H1 (cell line): ENCODE results near the gene TSEN54. TPM values are rescaled to one million over a fixed set of nuclear protein-coding genes. Genes with fewer than 3 reads are reported as not detected.
"Not testable (repeated sequence)": the region's sequence is repeated elsewhere in the genome, so short reads cannot be mapped to it uniquely, and the experiment has no call there.

Source experiments
- CTCF ChIA-PET: fragments of 300-600 bp; sonication (Branson Sonifier 250); formaldehyde crosslinking; loops from one replicate; lab custom pipeline; 2021; ENCODE audit not compliant: partially characterized antibody; lab: Charles Lee
- POLR2A ChIA-PET: fragments of 300-600 bp; sonication (Branson Sonifier 250); formaldehyde crosslinking; loops from one replicate; lab custom pipeline; 2021; ENCODE audit warnings: inconsistent platforms; ENCODE audit not compliant: partially characterized antibody; lab: Charles Lee
- DNase-seq, 2 experiments: peaks; one replicate each; pipeline versions ENCODE4 v3.0.0 to v3.0.0-alpha.2; 2010 to 2022; ENCODE audit warnings: low spot score in 2 of 2, low read depth in 1 of 2, mixed read lengths in 1 of 2
- FAIRE-seq: peaks from 2 replicates; lab custom pipeline; 2011; peaks lifted over from hg19 to GRCh38; lab: Jason Lieb, UNC
- H2AFZ ChIP-seq: 2 replicates; pipeline ENCODE4 v1.8.1; 2012; ENCODE audit warnings: low read length, inconsistent platforms
- H2AK5ac ChIP-seq: 2 replicates; pipeline ENCODE4 v1.6.1; 2013; ENCODE audit warnings: low read depth, low read length
- H2BK120ac ChIP-seq: replicated peaks from 2 replicates; pipeline ENCODE3; 2013; ENCODE audit warnings: low read depth, low read length, inconsistent platforms
- H2BK12ac ChIP-seq: 2 replicates; pipeline ENCODE4 v1.6.1; 2013; ENCODE audit warnings: low read depth, low read length
- H2BK15ac ChIP-seq: 2 replicates; pipeline ENCODE4 v1.6.1; 2013; ENCODE audit warnings: low read length
- H2BK20ac ChIP-seq: 2 replicates; pipeline ENCODE4 v1.6.1; 2013; ENCODE audit warnings: low read length
- H2BK5ac ChIP-seq: 2 replicates; pipeline ENCODE4 v1.6.1; 2013; ENCODE audit warnings: low read depth, low read length
- H3K14ac ChIP-seq: 2 replicates; pipeline ENCODE4 v1.6.1; 2013; ENCODE audit warnings: inconsistent platforms; ENCODE audit not compliant: insufficient read length
- H3K18ac ChIP-seq: 2 replicates; pipeline ENCODE4 v1.6.1; 2013; ENCODE audit warnings: low read length; ENCODE audit errors: extremely low read depth
- H3K23ac ChIP-seq: 2 replicates; pipeline ENCODE4 v1.6.1; 2013; ENCODE audit warnings: inconsistent platforms; ENCODE audit not compliant: insufficient read length
- H3K23me2 ChIP-seq: 2 replicates; pipeline ENCODE4 v1.6.1; 2013; ENCODE audit warnings: low read depth, low read length
- H3K27ac ChIP-seq: 2 replicates; pipeline ENCODE4 v1.6.1; 2011; ENCODE audit warnings: low read depth, low read length, inconsistent platforms
- H3K27me3 ChIP-seq, 4 experiments: replicated peaks in 1 of 4; 1 replicate in 1 of 4; 2 replicates in 3 of 4; pipeline versions ENCODE4 v1.6.1 to v1.8.1; 2011 to 2013; ENCODE audit warnings: low read length in 3 of 4, mild to moderate bottlenecking in 3 of 4, inconsistent platforms in 2 of 4, mixed read lengths in 2 of 4, moderate library complexity in 1 of 4; ENCODE audit not compliant: control insufficient read depth in 3 of 4, insufficient read depth in 3 of 4; ENCODE audit errors: extremely low read depth in 1 of 4
- H3K36me3 ChIP-seq, 4 experiments: 2 replicates each; pipeline versions ENCODE4 v1.6.1 to v1.8.1; 2011 to 2013; ENCODE audit warnings: mild to moderate bottlenecking in 4 of 4, low read length in 3 of 4, moderate library complexity in 2 of 4, control low read depth in 1 of 4, inconsistent platforms in 1 of 4; ENCODE audit not compliant: insufficient read depth in 4 of 4, control insufficient read depth in 2 of 4
- H3K4ac ChIP-seq: replicated peaks from 2 replicates; pipeline ENCODE3; 2013; ENCODE audit warnings: low read length, low read depth, mixed read lengths, inconsistent platforms; ENCODE audit not compliant: insufficient read length
- H3K4me1 ChIP-seq, 4 experiments: replicated peaks in 1 of 4; 1 replicate in 1 of 4; 2 replicates in 3 of 4; pipeline versions ENCODE4 v1.6.1 to v1.8.1; 2011 to 2013; ENCODE audit warnings: low read length in 3 of 4, inconsistent platforms in 2 of 4, mixed read lengths in 1 of 4; ENCODE audit not compliant: insufficient read depth in 4 of 4, control insufficient read depth in 3 of 4
- H3K4me2 ChIP-seq, 2 experiments: 2 replicates each; pipeline versions ENCODE4 v1.6.1 to v1.8.1; 2011 to 2013; ENCODE audit warnings: low read depth in 2 of 2, low read length in 2 of 2, control low read depth in 1 of 2, inconsistent platforms in 1 of 2, mild to moderate bottlenecking in 1 of 2; ENCODE audit not compliant: insufficient read depth in 1 of 2
- H3K4me3 ChIP-seq, 4 experiments: fragments of 200-600, 300-600 bp in 1 of 4; sonication (generic), shearing (Covaris generic), sonication (Bioruptor Twin) in 1 of 4; 2 replicates each; pipeline versions ENCODE4 v1.5.1 to v1.8.1; 2011 to 2016; ENCODE audit warnings: low read length in 4 of 4, low read depth in 3 of 4, control low read depth in 2 of 4, inconsistent platforms in 2 of 4, mild to moderate bottlenecking in 2 of 4, mixed read lengths in 1 of 4, moderate library complexity in 1 of 4; ENCODE audit not compliant: insufficient read depth in 2 of 4; ENCODE audit errors: extremely low read depth in 1 of 4
- H3K56ac ChIP-seq: replicated peaks from 2 replicates; pipeline ENCODE3; 2013; ENCODE audit warnings: low read depth, mild to moderate bottlenecking, mixed read lengths, low read length, inconsistent platforms; ENCODE audit not compliant: insufficient read length
- H3K79me1 ChIP-seq: 2 replicates; pipeline ENCODE4 v1.6.1; 2013; ENCODE audit warnings: low read depth, low read length, control low read depth
- H3K79me2 ChIP-seq, 2 experiments: 2 replicates each; pipeline versions ENCODE4 v1.6.1 to v1.8.1; 2012 to 2013; ENCODE audit warnings: low read length in 2 of 2, mild to moderate bottlenecking in 2 of 2, inconsistent platforms in 1 of 2; ENCODE audit not compliant: insufficient read depth in 2 of 2, control insufficient read depth in 1 of 2
- H3K9ac ChIP-seq, 4 experiments: replicated peaks in 1 of 4; 1 replicate in 1 of 4; 2 replicates in 3 of 4; pipeline versions ENCODE4 v1.6.1 to v1.8.1; 2011 to 2013; ENCODE audit warnings: low read depth in 3 of 4, low read length in 3 of 4, control low read depth in 2 of 4, mild to moderate bottlenecking in 2 of 4, moderate library complexity in 2 of 4, inconsistent platforms in 1 of 4; ENCODE audit errors: extremely low read depth in 1 of 4
- H3K9me3 ChIP-seq, 2 experiments: 2 replicates each; pipeline versions ENCODE4 v1.6.1 to v1.8.1; 2012 to 2013; ENCODE audit warnings: mild to moderate bottlenecking in 2 of 2, moderate library complexity in 2 of 2, control low read depth in 1 of 2, inconsistent platforms in 1 of 2, low read depth in 1 of 2, low read length in 1 of 2, mixed read lengths in 1 of 2; ENCODE audit not compliant: insufficient read depth in 2 of 2
- H4K20me1 ChIP-seq, 2 experiments: replicated peaks in 1 of 2; 2 replicates each; pipeline versions ENCODE3 to v1.8.1; 2011 to 2013; ENCODE audit warnings: inconsistent platforms in 2 of 2, low read length in 2 of 2, mild to moderate bottlenecking in 1 of 2; ENCODE audit not compliant: insufficient read depth in 2 of 2, control insufficient read depth in 1 of 2
- H4K5ac ChIP-seq: 2 replicates; pipeline ENCODE4 v1.6.1; 2013; ENCODE audit warnings: low read length, low read depth, mixed read lengths, inconsistent platforms; ENCODE audit not compliant: insufficient read length
- H4K8ac ChIP-seq: 2 replicates; pipeline ENCODE4 v1.8.0; 2013; ENCODE audit warnings: mild to moderate bottlenecking, moderate library complexity, low read length, inconsistent platforms; ENCODE audit not compliant: insufficient read depth; ENCODE audit errors: extremely low read depth
- H4K91ac ChIP-seq: replicated peaks from 2 replicates; pipeline ENCODE3; 2013; ENCODE audit warnings: low read length, mixed read lengths, inconsistent platforms; ENCODE audit not compliant: insufficient read length
- YY1 ChIP-seq: IDR thresholded peaks from 2 replicates; pipeline ENCODE4 v1.6.1; 2011; ENCODE audit warnings: low read depth, mild to moderate bottlenecking, low read length
- WGBS, 2 experiments: shearing (Covaris generic) in 1 of 2; methylation state at CpG; one replicate each; pipeline versions ENCODE4 v1.1.6 to v1.1.7; 2013 to 2015; ENCODE audit warnings: low lambda C conversion rate in 2 of 2, mixed read lengths in 2 of 2, inconsistent platforms in 1 of 2, low coverage in 1 of 2, missing lambda C conversion rate in 1 of 2; ENCODE audit not compliant: insufficient replicate concordance in 2 of 2, insufficient coverage in 1 of 2, insufficient read length in 1 of 2; ENCODE audit errors: extremely low coverage in 1 of 2, missing lambda C conversion rate in 1 of 2; 5-methylcytosine and 5-hydroxymethylcytosine counted together
- polyA plus RNA-seq, 7 experiments: library from polyadenylated mRNA; depleted of rRNA in 3 of 7; stranded (reverse) in 5 of 7; unstranded in 2 of 7; fragments of >200 nt in 5 of 7; fragments of 200-250 nt in 2 of 7; gene quantifications; 1 replicate in 5 of 7; 2 replicates in 1 of 7; 4 replicates in 1 of 7; pipeline versions ENCODE4 v1.2.1 to v1.2.3, GENCODE V29; 2011 to 2013; ENCODE audit warnings: missing spikeins in 2 of 7, mixed read lengths in 2 of 7
- total RNA-seq: library from RNA; stranded (reverse); fragmentation: NEBNext Ultra II Directional; extraction: Animal tissue kit (Norgen Biotek cat#: 25700); gene quantifications from 2 replicates; pipeline ENCODE4 v1.2.1, GENCODE V29; 2021

TSEN54 gene
- total and polyA plus RNA-seq, 2 of the 8 experiments (the other 6 are each of a cell fraction or from before 2014, with no cell fraction given) = 43.6 to 60.3 TPM

DNA sequence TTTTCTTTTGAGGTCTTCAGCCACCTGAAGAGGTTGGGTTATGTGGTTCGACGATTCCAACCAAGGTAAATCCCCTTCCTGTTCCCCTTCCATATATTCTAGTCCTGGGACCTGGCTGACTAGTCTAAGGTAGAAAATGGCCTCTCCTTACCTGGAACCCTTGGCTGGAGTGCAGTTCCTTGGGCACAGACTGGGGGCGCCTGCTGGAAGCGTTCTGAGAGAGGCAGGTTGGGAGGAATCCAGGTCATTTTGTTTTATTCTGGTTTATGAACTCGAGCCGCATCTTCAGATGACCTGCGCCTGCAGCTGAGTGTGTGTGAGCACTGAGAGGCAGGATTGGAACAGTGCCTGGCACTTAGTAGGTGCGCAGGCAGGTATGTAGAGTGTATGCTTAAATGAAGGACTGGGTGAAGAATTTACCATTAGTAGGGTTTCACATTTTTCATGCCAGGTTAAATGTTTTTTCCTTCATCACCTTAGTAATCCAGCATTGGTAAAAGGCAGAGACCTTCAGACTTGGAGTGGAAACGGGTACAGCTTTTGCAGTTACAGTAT is 2.7 kb downstream of the TSEN54 start (continued):
- 0 out of 2 replicates have a peak, but pooled peaks have one; percentile 41 for TF ChIP-seq YY1

DNA sequence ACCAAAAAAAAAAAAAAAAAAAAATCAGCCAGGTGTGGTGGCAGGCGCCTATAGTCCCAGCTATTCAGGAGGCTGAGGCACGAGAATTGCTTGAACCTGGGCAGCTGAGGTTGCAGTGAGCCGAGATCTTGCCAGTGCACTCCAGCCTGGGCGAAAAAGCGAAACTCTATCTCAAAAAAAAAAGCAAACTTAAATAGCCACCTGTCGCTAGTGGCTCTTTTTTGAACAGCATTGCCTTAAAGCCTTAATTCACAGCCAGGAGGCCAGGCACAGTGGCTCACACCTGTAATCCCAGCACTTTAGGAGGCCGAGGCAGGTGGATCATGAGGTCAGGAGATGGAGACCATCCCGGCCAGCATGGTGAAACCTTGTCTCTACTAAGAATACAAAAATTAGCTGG is 4.1 kb downstream of the TSEN54 start:
- H3K23me2 ChIP-seq, FAIRE-seq, H2AK5ac ChIP-seq, H2BK120ac ChIP-seq, H3K4ac ChIP-seq, H3K56ac ChIP-seq, H2AFZ ChIP-seq, H3K18ac ChIP-seq, H2BK12ac ChIP-seq, H3K4me2 ChIP-seq, H3K27ac ChIP-seq, H3K23ac ChIP-seq, H3K9me3 ChIP-seq, H3K79me2 ChIP-seq, H2BK5ac ChIP-seq, H3K14ac ChIP-seq, H3K9ac ChIP-seq, H3K4me3 ChIP-seq, H2BK20ac ChIP-seq, H2BK15ac ChIP-seq, H3K79me1 ChIP-seq, H4K5ac ChIP-seq, DNase-seq, H4K8ac ChIP-seq, H3K27me3 ChIP-seq, H4K91ac ChIP-seq: not testable (repeated sequence)
- ChIA-PET CTCF (interaction anchor here (0.6 to 3.5 kb wide), 9 partner anchors 14 to 162 kb away, joined by 3 to 15 read pairs (median 4); no protein-coding TSS in a partner anchor), POLR2A (interaction anchor here (1.0 kb wide), 1 partner anchor 65 kb away, joined by 3 read pairs; the partner anchor contains the start of gene TMEM94)
- peaks cover 0 to 11% (median 7%) of the 10 kb centered on the region in 4 experiments; a peak in 6 of 7 replicates for H3K4me1 ChIP-seq
- H4K20me1 ChIP-seq = peaks cover 2 to 23% of the 10 kb centered on the region in 2 experiments
- WGBS, 2 experiments = 86% methylated on average over 7 of the region's 8 CpGs; no CpG with 5 or more reads in 1 of the 2 experiments
- peaks cover 0 to 34% (median 8%) of the 10 kb centered on the region in 4 experiments; a peak in 6 of 8 replicates for H3K36me3 ChIP-seq
